UCSD-AML1 (cell line): Measurements from ENCODE around the gene NOXA1.

Experiments used
- DNase-seq: peaks from one replicate; lab custom pipeline; 2025; ENCODE audit not compliant: unreplicated experiment; lab: John Stamatoyannopoulos, UW

NOXA1 gene

DNA sequence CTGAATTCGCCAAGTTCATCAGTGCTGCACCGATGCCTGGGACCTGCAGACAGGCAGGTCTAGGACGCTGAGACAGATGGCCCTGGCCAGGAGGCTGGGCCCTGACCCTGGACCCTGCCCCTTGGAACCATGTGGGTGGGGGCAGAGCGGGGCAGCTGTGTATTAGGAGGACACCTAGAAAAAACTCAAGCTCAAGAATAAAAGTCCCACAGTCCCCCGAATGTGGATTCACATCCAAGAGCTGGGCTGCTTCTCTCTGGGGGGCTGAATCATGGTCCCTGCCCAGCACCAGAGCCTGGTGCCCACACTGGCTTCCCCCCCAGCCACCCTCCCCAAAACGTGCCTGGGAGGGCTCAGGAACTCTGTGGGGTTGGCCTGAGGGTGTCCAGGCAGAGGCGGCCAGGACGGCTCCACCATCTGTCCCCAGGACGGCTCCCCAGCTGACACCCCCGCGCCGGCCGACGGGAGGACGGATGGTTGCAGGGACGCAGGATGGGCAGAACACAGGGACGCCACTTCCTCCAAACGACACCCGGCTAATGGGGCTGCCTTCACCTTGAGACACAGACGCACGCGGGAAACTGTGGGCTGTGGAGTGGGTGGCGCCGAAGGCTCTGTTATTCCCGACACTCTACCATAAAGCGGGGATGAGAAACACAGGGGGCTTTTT lies 35.2 kb upstream of the NOXA1 start:
- no peak for DNase-seq

GRCh38 chr9:137388589-137389427 lies 34.4 kb upstream of the NOXA1 start:
- no peak for DNase-seq

- DNase-seq = no peak
Measured at GRCh38 chr9:137389428-137389746, 33.8 kb upstream of the NOXA1 start.

GRCh38 chr9:137390553-137391410 lies 32.4 kb upstream of the NOXA1 start:
- DNase-seq = no peak

- no peak for DNase-seq
Measured at GRCh38 chr9:137391411-137391754, 31.8 kb upstream of the NOXA1 start.

GRCh38 chr9:137392232-137393007 lies 30.8 kb upstream of the NOXA1 start:
- no peak for DNase-seq

GRCh38 chr9:137393176-137394150 lies 29.7 kb upstream of the NOXA1 start:
- no peak for DNase-seq

DNA sequence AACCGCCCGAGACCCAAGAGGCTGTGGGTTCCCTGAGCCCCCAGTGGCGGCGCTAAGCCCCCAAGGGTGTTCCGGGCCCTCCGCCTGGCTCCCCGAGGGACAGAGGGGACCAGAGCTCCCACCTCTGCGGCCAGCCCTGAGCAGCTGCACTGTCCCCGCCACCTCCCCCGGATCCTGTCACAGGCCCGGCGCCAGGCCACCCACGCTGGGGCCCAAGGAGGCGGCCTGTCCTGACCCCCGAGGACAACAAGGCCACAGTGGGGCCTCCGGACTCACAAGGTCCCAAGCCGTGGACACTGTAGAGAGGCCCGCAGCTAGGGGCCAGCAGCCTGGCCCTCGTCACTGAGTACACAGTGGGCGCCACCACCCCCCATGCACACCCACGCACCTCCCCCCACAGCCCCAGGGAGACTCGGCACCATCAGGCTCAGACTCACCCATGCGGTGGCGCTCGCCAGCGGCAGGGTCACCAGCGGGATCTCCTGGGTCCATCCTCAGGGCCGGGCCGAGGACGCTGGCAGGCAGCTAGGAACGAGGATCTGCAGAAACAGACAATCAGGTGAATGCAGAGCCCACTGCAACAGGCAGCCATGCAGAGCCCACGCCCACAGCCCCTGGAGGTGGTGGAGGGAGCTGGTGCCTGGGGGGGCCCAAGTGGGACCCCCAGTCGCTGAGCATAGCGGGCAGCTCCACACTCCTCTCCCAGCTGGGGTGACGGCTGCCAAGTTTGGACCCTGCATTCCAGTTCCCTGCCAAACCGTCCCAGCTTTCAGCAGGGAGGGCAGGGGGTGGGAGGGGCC lies 28.1 kb upstream of the NOXA1 start:
- DNase-seq = no peak

GRCh38 chr9:137395666-137396010 lies 27.6 kb upstream of the NOXA1 start:
- DNase-seq = no peak

- no peak for DNase-seq
Measured at GRCh38 chr9:137396227-137396626, 27.0 kb upstream of the NOXA1 start.

GRCh38 chr9:137396634-137397367 lies 26.4 kb upstream of the NOXA1 start:
- DNase-seq = no peak

DNA sequence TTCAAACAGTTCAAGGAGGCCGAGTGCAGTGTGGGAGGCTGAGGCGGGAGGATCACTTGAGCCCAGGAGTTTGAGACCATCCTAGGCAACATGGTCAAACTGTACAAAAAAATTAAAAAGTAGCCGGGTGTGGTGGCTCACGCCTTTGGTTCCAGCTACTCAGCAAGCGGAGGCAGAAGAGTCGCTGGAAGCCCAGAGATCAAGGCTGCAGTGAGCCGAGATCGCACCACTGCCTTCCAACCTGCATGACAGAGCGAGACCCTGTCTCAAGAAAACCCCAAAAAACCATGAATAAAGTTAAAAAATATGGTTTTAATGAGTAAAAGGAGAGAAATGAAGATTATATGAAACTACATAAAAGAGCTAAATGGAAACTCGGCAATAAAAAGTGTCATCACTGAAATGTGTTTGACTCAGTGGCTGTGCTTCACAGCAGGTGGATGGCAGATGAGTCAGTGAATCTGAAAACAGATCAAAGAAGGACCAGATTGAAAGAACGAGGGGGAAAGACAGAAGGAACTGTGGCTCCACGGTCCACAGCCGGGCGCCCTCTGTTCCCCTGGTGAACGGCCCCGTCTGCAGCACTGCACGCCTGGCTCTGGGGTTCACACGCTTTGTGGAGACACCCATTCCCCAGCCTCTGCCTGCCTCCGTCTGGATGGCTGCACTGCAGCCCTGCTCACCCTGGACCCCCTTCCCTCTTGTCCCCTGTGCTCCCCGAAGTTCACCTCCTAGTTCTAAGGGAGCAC lies 25.3 kb upstream of the NOXA1 start:
- no peak for DNase-seq

DNA sequence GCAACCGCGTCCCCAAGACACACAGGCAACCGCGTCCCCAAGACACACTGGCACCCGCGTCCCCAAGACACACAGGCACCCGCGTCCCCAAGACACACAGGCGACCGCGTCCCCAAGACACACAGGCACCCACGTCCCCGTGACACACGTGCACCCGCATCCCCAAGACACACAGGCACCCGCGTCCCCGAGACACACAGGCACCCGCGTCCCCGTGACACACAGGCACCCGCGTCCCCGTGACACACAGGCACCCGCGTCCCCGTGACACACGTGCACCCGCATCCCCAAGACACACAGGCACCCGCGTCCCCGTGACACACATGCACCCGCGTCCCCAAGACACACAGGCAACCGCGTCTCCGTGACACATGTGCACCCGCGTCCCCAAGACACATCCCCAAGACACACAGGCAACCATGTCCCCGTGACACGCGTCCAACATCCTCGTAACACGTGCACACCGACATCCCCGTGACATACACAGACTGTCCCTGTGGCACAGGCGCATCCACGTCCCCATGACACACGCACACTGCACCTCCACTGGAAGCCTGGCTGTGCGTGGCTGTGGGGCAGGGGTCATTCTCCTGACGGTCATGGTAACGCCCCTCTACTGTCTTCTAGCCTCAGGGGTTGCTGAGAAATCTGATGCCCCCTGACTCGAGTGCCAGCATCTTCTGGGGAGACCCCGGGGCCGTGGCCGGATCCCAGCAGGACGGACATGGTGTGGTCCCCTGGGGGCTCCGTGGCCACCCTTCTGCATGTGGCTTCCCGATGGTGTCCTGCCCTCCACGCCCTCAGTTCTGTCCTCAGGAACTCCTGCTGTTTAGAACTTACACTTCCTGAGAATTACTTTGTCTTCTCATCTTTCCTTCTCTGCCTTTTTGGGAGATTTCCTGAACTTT lies 24.4 kb upstream of the NOXA1 start:
- DNase-seq = no peak

- DNase-seq = no peak
Measured at GRCh38 chr9:137402746-137403145, 20.4 kb upstream of the NOXA1 start.

DNA sequence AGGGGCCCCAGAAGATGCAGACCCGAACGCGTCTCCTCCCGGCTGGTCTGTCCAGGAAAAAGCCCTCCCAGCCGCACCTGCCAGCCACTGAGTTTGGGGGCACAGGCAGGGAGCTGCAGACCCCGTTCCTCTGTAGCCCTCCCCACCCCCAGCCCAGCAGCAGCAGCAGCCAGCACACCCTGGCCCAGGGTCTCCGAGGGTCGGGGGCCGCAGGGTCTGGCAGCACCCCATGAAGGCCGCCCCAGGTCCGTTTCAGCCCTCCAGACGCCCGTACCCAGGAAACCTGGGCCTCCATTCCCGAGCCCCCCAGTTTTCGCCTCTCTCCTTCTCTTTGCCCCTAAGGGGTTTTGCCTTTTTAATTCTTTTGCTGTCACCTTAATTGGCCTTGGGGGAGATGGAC lies 19.9 kb upstream of the NOXA1 start:
- DNase-seq = no peak

DNA sequence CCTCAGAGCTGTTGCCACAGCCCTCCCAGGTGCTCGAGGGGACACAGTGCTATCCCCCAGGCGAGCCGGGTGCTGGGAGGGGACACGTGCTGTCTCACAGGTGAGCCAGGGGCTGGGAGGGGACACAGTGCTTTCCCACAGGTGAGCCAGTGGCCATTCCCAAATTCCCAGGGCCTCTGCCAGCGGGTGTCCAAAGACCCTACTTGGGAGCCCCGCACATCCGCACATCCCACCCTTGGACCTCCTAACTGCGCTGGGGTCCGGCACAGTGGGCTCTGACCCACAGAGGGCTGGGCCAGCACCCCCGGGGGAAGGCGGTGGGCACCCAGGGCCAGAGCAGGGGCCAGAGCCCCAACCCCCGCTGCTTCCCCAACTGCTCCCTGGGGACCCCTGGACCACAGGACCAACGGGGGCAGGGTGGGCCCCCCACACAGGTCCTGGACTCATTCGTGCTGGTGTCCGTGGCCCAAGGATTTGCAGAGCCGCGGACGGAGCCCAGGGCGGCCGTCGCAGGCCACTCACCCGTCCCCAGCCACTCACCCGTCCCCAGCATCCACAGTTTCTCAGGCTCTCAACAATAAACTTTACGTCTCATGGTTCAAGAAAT lies 18.1 kb upstream of the NOXA1 start:
- no peak for DNase-seq
